GM23248 (cell line): ENCODE data around the gene GFAP. TPM values are rescaled to one million over a fixed set of nuclear protein-coding genes. Genes with fewer than 3 reads are reported as not detected.

Source experiments
- DNase-seq: peaks from one replicate; pipeline ENCODE4 v3.0.0-alpha.2; 2015
- H2AFZ ChIP-seq: fragments of 200-600 bp; sonication (generic); 2 replicates; pipeline ENCODE4 v1.6.1; 2016; ENCODE audit warnings: antibody characterized with exemption
- H3F3A ChIP-seq: fragments of 200-600 bp; sonication (generic); 2 replicates; pipeline ENCODE4 v1.6.1; 2016; ENCODE audit warnings: mild to moderate bottlenecking, antibody characterized with exemption, mixed run types; ENCODE audit not compliant: insufficient read depth
- H3K27ac ChIP-seq: fragments of 200-600 bp; sonication (generic); 2 replicates; pipeline ENCODE4 v1.5.1; 2016; ENCODE audit warnings: mild to moderate bottlenecking
- H3K27me3 ChIP-seq: fragments of 200-600 bp; sonication (generic); replicated peaks from 2 replicates; pipeline ENCODE4 v1.6.1; 2016; ENCODE audit warnings: mild to moderate bottlenecking; ENCODE audit not compliant: insufficient read depth
- H3K36me3 ChIP-seq: fragments of 200-600 bp; sonication (generic); 2 replicates; pipeline ENCODE4 v1.6.1; 2016; ENCODE audit warnings: low read depth, mild to moderate bottlenecking
- H3K4me1 ChIP-seq: fragments of 200-600 bp; sonication (generic); 2 replicates; pipeline ENCODE4 v1.6.1; 2016; ENCODE audit warnings: mild to moderate bottlenecking; ENCODE audit not compliant: insufficient read depth
- H3K4me2 ChIP-seq: fragments of 200-600 bp; sonication (generic); one replicate; pipeline ENCODE4 v1.6.1; 2016; ENCODE audit warnings: mild to moderate bottlenecking; ENCODE audit not compliant: unreplicated experiment
- H3K4me3 ChIP-seq: fragments of 200-600 bp; sonication (generic); 2 replicates; pipeline ENCODE4 v1.5.1; 2016; ENCODE audit warnings: mild to moderate bottlenecking
- H3K79me2 ChIP-seq: fragments of 200-600 bp; sonication (generic); 2 replicates; pipeline ENCODE4 v1.6.1; 2016; ENCODE audit warnings: mild to moderate bottlenecking; ENCODE audit not compliant: insufficient read depth
- H3K9ac ChIP-seq: fragments of 200-600 bp; sonication (generic); 2 replicates; pipeline ENCODE4 v1.6.1; 2016; ENCODE audit warnings: mild to moderate bottlenecking
- H3K9me2 ChIP-seq: fragments of 200-600 bp; sonication (generic); 2 replicates; pipeline ENCODE4 v1.6.1; 2016; ENCODE audit warnings: mixed run types, mild to moderate bottlenecking, moderate library complexity; ENCODE audit not compliant: insufficient read depth
- H3K9me3 ChIP-seq: fragments of 200-600 bp; sonication (generic); one replicate; pipeline ENCODE4 v1.6.1; 2017; ENCODE audit warnings: low read depth
- H4K20me1 ChIP-seq: fragments of 200-600 bp; sonication (generic); 2 replicates; pipeline ENCODE4 v1.6.0; 2016; ENCODE audit not compliant: insufficient read depth
- EZH2 ChIP-seq: fragments of 200-600 bp; sonication (generic); IDR thresholded peaks from 2 replicates; pipeline ENCODE4 v1.6.1; 2018; ENCODE audit warnings: antibody characterized with exemption, mild to moderate bottlenecking; ENCODE audit not compliant: insufficient read depth, poor library complexity, severe bottlenecking
- EZH2phosphoT487 ChIP-seq: fragments of 200-600 bp; sonication (generic); IDR thresholded peaks from 2 replicates; pipeline ENCODE4 v1.6.1; 2018; ENCODE audit warnings: antibody characterized with exemption, moderate library complexity, mild to moderate bottlenecking, low read depth; ENCODE audit not compliant: insufficient read depth
- WGBS, 2 experiments: methylation state at CpG; one replicate each; pipeline ENCODE4 v1.1.6; 2015 to 2017; ENCODE audit warnings: low lambda C conversion rate in 2 of 2, low coverage in 1 of 2; ENCODE audit errors: missing lambda C conversion rate in 2 of 2; 5-methylcytosine and 5-hydroxymethylcytosine counted together
- in situ Hi-C: fragments of 300-500 bp; cut with MboI; formaldehyde crosslinking; loops from 2 replicates; pipeline ENCODE4 v1.15.0; 2020
- polyA plus RNA-seq: library from polyadenylated mRNA; unstranded; fragments of >200 nt; fragmentation: Nextera tagmentation; extraction: Ambion mirVana; gene quantifications from 2 replicates; pipeline ENCODE4 v1.2.1, GENCODE V29; 2016
- total RNA-seq: library from RNA; depleted of rRNA; stranded (reverse); fragments of >200 nt; shearing (Covaris generic); gene quantifications from 2 replicates; pipeline ENCODE4 v1.2.3, GENCODE V29; 2014

GFAP gene
- total and polyA plus RNA-seq, 2 experiments from 2014 or later = 0.49 TPM; not detected in 1

DNA sequence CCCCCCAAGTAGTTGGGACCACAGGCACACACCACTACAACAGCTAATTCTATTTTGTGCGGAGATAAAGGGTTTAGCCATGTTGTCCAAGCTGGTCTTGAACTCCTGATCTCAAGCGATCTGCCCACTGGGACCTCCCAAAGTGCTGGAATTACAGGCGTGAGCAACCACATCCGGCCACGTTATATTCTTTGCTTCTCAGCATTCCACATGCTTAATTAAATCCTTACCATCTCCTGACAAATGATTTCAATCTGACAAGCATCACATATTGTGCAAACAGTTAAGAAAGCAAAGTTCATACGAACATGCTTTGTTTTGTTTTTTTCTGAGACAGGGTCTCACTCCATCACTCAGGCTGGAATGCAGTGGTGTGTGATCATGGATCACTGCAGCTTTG is 49.4 kb downstream of the GFAP start:
- H3K9me2 ChIP-seq = no peaks in the 10 kb centered on the region
- H3K9ac ChIP-seq = peak overlapping the region; percentile 48
- no peaks in the 10 kb centered on the region for H3K79me2 ChIP-seq
- DNase-seq = peak; percentile 54
- H2AFZ ChIP-seq = no peak overlapping the region
- peaks cover 25% of the 10 kb centered on the region; the same call in 1 of the 2 replicates for H3F3A ChIP-seq
- H3K4me3 ChIP-seq = no peak overlapping the region
- WGBS, 2 experiments = 19 to 22% methylated on average over 6 of the region's 6 CpGs
- no peaks in the 10 kb centered on the region for H4K20me1 ChIP-seq
- TF ChIP-seq EZH2 (no peak), EZH2phosphoT487 (no peak)
- no peak overlapping the region for H3K4me2 ChIP-seq
- H3K27me3 ChIP-seq = no peaks in the 10 kb centered on the region
- H3K27ac ChIP-seq = peak overlapping the region; percentile 59
- in situ Hi-C loops = no loop called here
- peaks cover 25% of the 10 kb centered on the region; the same call in 1 of the 2 replicates for H3K36me3 ChIP-seq
- no peaks in the 10 kb centered on the region for H3K9me3 ChIP-seq
- H3K4me1 ChIP-seq = peaks cover 14% of the 10 kb centered on the region

DNA sequence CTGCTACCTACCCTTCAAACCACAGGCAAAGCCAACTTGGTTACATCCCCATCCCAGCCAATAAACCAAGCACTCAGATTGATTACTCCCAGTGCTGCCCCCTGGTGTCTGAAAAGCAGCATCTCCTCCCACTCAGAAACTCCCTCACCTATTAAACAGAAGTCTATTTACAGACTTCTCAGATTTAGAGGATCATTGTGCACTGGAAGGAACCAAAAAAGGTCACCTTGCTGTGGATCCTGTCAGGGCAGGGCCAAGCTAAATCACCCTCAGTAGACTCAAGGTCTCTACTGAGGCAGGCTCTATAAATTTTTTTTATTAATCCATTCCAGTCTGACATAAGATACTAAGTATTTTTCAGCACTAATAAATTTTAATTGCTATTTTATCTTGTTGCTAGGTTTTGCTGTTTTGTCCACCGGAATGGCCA is 50.1 kb downstream of the GFAP start:
- Histone ChIP-seq H4K20me1 (no peaks in the 10 kb centered on the region), H3K27ac (peak overlapping the region; percentile 59; the same call in 1 of the 2 replicates), H3K9me3 (no peaks in the 10 kb centered on the region), H3K79me2 (no peaks in the 10 kb centered on the region), H3K9ac (peak overlapping the region; percentile 48; the same call in 1 of the 2 replicates), H3K4me1 (peaks cover 14% of the 10 kb centered on the region), H2AFZ (no peak overlapping the region), H3K4me3 (no peak overlapping the region), H3F3A (peaks cover 25% of the 10 kb centered on the region; the same call in 1 of the 2 replicates), H3K27me3 (no peaks in the 10 kb centered on the region), H3K36me3 (peaks cover 25% of the 10 kb centered on the region; the same call in 1 of the 2 replicates), H3K9me2 (no peaks in the 10 kb centered on the region), H3K4me2 (no peak overlapping the region)
- WGBS, 2 experiments = 38 to 47% methylated on average over 1 of the region's 1 CpG
- DNase-seq = peak; percentile 81
- TF ChIP-seq EZH2phosphoT487 = no peak
- TF ChIP-seq EZH2 = no peak
- in situ Hi-C loops = no loop called here

DNA sequence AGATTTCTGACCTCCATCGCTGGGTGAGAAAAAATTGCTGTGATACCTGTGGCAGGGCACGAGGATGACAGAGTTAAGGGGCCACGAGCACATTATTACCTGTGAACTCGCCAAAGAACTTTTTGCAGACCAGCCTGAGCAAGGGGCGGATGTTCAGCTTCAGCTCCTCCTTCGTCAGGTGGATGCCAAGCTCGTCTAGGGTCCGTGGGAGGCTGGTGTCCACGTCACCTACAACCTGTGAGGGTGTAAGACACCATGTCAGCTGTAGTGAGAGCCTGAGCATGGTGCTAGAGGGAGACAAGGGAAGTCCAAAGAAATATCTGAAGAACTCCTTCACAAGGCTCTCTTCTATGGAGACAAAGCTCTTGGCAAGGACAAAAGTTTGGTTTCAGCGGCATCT is 50.5 kb downstream of the GFAP start:
- H3F3A ChIP-seq = peaks cover 25% of the 10 kb centered on the region; the same call in 1 of the 2 replicates
- H3K9me3 ChIP-seq = no peaks in the 10 kb centered on the region
- no peak overlapping the region for H2AFZ ChIP-seq
- H4K20me1 ChIP-seq = no peaks in the 10 kb centered on the region
- TF ChIP-seq EZH2phosphoT487 (no peak), EZH2 (no peak)
- no peak overlapping the region for H3K4me2 ChIP-seq
- no peak overlapping the region for H3K9ac ChIP-seq
- DNase-seq = no peak
- no peaks in the 10 kb centered on the region for H3K79me2 ChIP-seq
- H3K36me3 ChIP-seq = peaks cover 25% of the 10 kb centered on the region; the same call in 1 of the 2 replicates
- no peaks in the 10 kb centered on the region for H3K9me2 ChIP-seq
- no peak overlapping the region for H3K27ac ChIP-seq
- H3K27me3 ChIP-seq = no peaks in the 10 kb centered on the region
- in situ Hi-C loops = loop anchor here (5.0 kb wide), 1 partner anchor 93 kb away; no protein-coding TSS in a partner anchor
- WGBS, 2 experiments = 70% methylated on average over 10 of the region's 10 CpGs
- H3K4me3 ChIP-seq = no peak overlapping the region
- H3K4me1 ChIP-seq = peaks cover 14% of the 10 kb centered on the region

DNA sequence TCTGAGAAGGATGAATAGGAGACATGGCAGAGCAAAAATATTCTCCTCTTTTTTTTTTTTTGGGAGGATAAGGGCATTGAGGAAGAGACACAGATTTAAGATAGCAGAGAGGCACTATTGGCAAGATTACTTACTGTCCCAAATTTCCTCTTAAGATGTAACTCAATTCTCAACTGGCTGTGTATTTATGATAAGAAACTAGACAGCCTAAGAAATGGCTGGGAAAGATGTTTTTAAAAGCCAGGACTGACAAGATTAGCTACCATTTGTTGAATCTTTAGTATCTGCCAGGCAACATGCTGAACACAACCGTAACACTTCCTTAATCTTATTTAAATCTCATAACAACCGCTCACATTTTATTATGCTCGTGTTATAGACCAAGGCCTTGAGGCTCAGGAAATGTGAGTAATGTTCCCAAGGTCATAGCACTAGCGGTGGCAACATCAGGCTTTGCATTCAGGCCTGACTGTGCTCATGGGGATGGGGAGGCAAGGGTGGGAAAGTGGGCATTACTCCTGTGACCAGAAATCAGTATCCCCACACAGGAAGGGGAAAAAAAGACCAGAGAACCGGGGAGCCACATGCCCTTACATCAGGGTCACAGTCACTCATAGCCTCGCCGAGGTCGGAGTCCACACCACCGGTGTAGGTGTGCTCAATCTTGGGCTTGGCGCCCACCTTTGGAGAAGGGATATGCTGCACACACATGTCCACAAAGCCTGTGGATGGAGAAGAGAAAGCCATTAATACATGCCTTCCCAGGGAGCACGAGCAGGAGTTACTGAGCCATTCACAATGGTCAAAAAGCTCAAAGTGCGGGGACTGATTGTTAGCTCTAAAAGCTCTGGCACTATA is 52.0 kb downstream of the GFAP start:
- no peak overlapping the region for H3K27ac ChIP-seq
- H2AFZ ChIP-seq = no peak overlapping the region
- TF ChIP-seq EZH2phosphoT487 = no peak
- no peak for TF ChIP-seq EZH2
- no peak overlapping the region for H3K4me3 ChIP-seq
- H3K9me3 ChIP-seq = no peaks in the 10 kb centered on the region
- H3K4me1 ChIP-seq = peaks cover 14% of the 10 kb centered on the region
- WGBS, 2 experiments = 91% methylated on average over 12 of the region's 12 CpGs
- H3F3A ChIP-seq = peaks cover 25% of the 10 kb centered on the region; the same call in 1 of the 2 replicates
- in situ Hi-C loops = loop anchor here (5.0 kb wide), 1 partner anchor 91 kb away; no protein-coding TSS in a partner anchor
- no peaks in the 10 kb centered on the region for H3K9me2 ChIP-seq
- peaks cover 35% of the 10 kb centered on the region; the same call in 1 of the 2 replicates for H3K36me3 ChIP-seq
- H3K9ac ChIP-seq = no peak overlapping the region
- no peaks in the 10 kb centered on the region for H4K20me1 ChIP-seq
- no peak for DNase-seq
- H3K27me3 ChIP-seq = no peaks in the 10 kb centered on the region
- H3K79me2 ChIP-seq = no peaks in the 10 kb centered on the region
- H3K4me2 ChIP-seq = no peak overlapping the region
